ENCODE data around the gene PEMT. TPM values are rescaled to one million over a fixed set of nuclear protein-coding genes. Genes with fewer than 3 reads are reported as not detected.

The PEMT gene
- total RNA-seq, 1 experiment from 2014 or later: 25.6 TPM

- intact Hi-C loops (cut with micrococcal nuclease; ENCODE audit: unreplicated experiment): no loop called here
- Mint-ChIP-seq H3K9me3 (ENCODE audit: low read depth, unreplicated experiment) (no peaks in the 10 kb centered on the region), H3K27me3 (ENCODE audit: unreplicated experiment) (no peaks in the 10 kb centered on the region), H3K4me1 (ENCODE audit: low read depth, unreplicated experiment) (no peaks in the 10 kb centered on the region), H3K36me3 (ENCODE audit: insufficient read depth, unreplicated experiment) (no peaks in the 10 kb centered on the region), H3K27ac (ENCODE audit: unreplicated experiment) (no peak overlapping the region), H3K4me3 (ENCODE audit: low read depth, unreplicated experiment) (no peak overlapping the region)
- no TSS peak for BruUV-seq (replicated peaks)
- no peak for TF ChIP-seq CTCF (IDR thresholded peaks at IDR 0.05; ENCODE audit: unreplicated experiment)
- CTCF ChIA-PET: interaction anchor here (0.8 to 3.2 kb wide), 5 partner anchors 29 to 213 kb away, joined by 3 to 17 read pairs (median 4); partner anchors contain the start of gene RASD1
- DNase-seq: no peak
Measured at GRCh38 chr17:17567631-17568030, 23.9 kb downstream of the PEMT start.

- TF ChIP-seq CTCF (IDR thresholded peaks at IDR 0.05; ENCODE audit: unreplicated experiment): no peak
- Mint-ChIP-seq H3K27me3 (ENCODE audit: unreplicated experiment) (no peaks in the 10 kb centered on the region), H3K4me1 (ENCODE audit: low read depth, unreplicated experiment) (no peaks in the 10 kb centered on the region), H3K27ac (ENCODE audit: unreplicated experiment) (no peak overlapping the region), H3K9me3 (ENCODE audit: low read depth, unreplicated experiment) (no peaks in the 10 kb centered on the region), H3K36me3 (ENCODE audit: insufficient read depth, unreplicated experiment) (no peaks in the 10 kb centered on the region), H3K4me3 (ENCODE audit: low read depth, unreplicated experiment) (no peak overlapping the region)
- CTCF ChIA-PET: interaction anchor here (0.8 kb wide), 1 partner anchor 212 kb away, joined by 4 read pairs; no protein-coding TSS in a partner anchor
- intact Hi-C loops (cut with micrococcal nuclease; ENCODE audit: unreplicated experiment): no loop called here
- no peak for DNase-seq
- no TSS peak for BruUV-seq (replicated peaks)
Measured at GRCh38 chr17:17566896-17567513, 24.5 kb downstream of the PEMT start.

- no TSS peak for BruUV-seq (replicated peaks)
- no peaks in the 10 kb centered on the region for H3K9me3 Mint-ChIP-seq (ENCODE audit: low read depth, unreplicated experiment)
- H3K27me3 Mint-ChIP-seq (ENCODE audit: unreplicated experiment): no peaks in the 10 kb centered on the region
- H3K4me1 Mint-ChIP-seq (ENCODE audit: low read depth, unreplicated experiment): no peaks in the 10 kb centered on the region
- no peak for TF ChIP-seq CTCF (IDR thresholded peaks at IDR 0.05; ENCODE audit: unreplicated experiment)
- CTCF ChIA-PET: no interaction called here
- no peaks in the 10 kb centered on the region for H3K36me3 Mint-ChIP-seq (ENCODE audit: insufficient read depth, unreplicated experiment)
- intact Hi-C loops (cut with micrococcal nuclease; ENCODE audit: unreplicated experiment): no loop called here
- H3K4me3 Mint-ChIP-seq (ENCODE audit: low read depth, unreplicated experiment): no peak overlapping the region
- no peak overlapping the region for H3K27ac Mint-ChIP-seq (ENCODE audit: unreplicated experiment)
- DNase-seq: no peak
Measured at GRCh38 chr17:17565471-17566339, 25.8 kb downstream of the PEMT start.

GRCh38 chr17:17564896-17565295, 26.6 kb downstream of the PEMT start:
- no peak for DNase-seq
- Mint-ChIP-seq H3K4me3 (ENCODE audit: low read depth, unreplicated experiment) (no peak overlapping the region), H3K27me3 (ENCODE audit: unreplicated experiment) (no peaks in the 10 kb centered on the region), H3K36me3 (ENCODE audit: insufficient read depth, unreplicated experiment) (no peaks in the 10 kb centered on the region), H3K9me3 (ENCODE audit: low read depth, unreplicated experiment) (no peaks in the 10 kb centered on the region), H3K27ac (ENCODE audit: unreplicated experiment) (no peak overlapping the region), H3K4me1 (ENCODE audit: low read depth, unreplicated experiment) (no peaks in the 10 kb centered on the region)
- BruUV-seq (replicated peaks): no TSS peak
- no peak for TF ChIP-seq CTCF (IDR thresholded peaks at IDR 0.05; ENCODE audit: unreplicated experiment)
- intact Hi-C loops (cut with micrococcal nuclease; ENCODE audit: unreplicated experiment): no loop called here
- CTCF ChIA-PET: no interaction called here

All from Calu3 (cell line).